ENCODE data around the gene GPAM.

- no peak for TF ChIP-seq CTCF (IDR thresholded peaks at IDR 0.05)
- TF ChIP-seq POLR2A (IDR thresholded peaks at IDR 0.05): no peak
Measured at GRCh38 chr10:112145263-112145662, 38.3 kb downstream of the GPAM start.

All from esophagus squamous epithelium (tissue), 4 donors.